ENCODE measurements around the gene ADAM12.

ADAM12 gene

DNA sequence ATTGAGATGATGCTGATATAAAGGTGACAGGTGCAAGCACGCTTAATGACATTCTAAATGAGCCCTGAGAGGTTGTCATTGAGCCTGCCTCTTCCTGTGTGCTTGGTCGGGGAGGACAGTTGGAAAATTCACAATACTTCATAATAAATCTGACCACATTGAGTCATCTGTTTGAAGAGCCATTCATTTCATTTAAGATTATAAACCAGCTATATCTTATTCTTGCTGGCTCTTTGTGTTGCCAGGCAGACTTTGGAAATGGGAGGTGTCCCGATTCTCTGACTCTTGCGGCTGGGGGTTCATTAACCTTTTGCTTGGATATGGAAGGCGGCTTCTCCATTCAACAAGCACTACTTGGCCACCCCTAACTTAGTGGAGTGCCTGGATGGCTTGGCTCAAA is 293.7 kb downstream of the ADAM12 start:
- no peak for DNase-seq (ENCODE audit: low read depth)
- H3K4me3 ChIP-seq (ENCODE audit: control insufficient read depth, low read depth, low read length): no peak overlapping the region
- TF ChIP-seq, protein P1, sequence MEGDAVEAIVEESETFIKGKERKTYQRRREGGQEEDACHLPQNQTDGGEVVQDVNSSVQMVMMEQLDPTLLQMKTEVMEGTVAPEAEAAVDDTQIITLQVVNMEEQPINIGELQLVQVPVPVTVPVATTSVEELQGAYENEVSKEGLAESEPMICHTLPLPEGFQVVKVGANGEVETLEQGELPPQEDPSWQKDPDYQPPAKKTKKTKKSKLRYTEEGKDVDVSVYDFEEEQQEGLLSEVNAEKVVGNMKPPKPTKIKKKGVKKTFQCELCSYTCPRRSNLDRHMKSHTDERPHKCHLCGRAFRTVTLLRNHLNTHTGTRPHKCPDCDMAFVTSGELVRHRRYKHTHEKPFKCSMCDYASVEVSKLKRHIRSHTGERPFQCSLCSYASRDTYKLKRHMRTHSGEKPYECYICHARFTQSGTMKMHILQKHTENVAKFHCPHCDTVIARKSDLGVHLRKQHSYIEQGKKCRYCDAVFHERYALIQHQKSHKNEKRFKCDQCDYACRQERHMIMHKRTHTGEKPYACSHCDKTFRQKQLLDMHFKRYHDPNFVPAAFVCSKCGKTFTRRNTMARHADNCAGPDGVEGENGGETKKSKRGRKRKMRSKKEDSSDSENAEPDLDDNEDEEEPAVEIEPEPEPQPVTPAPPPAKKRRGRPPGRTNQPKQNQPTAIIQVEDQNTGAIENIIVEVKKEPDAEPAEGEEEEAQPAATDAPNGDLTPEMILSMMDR (conservative IDR thresholded peaks at IDR 0.05; ENCODE audit: control insufficient read depth, insufficient read depth, low read depth, low read length): no peak

DNA sequence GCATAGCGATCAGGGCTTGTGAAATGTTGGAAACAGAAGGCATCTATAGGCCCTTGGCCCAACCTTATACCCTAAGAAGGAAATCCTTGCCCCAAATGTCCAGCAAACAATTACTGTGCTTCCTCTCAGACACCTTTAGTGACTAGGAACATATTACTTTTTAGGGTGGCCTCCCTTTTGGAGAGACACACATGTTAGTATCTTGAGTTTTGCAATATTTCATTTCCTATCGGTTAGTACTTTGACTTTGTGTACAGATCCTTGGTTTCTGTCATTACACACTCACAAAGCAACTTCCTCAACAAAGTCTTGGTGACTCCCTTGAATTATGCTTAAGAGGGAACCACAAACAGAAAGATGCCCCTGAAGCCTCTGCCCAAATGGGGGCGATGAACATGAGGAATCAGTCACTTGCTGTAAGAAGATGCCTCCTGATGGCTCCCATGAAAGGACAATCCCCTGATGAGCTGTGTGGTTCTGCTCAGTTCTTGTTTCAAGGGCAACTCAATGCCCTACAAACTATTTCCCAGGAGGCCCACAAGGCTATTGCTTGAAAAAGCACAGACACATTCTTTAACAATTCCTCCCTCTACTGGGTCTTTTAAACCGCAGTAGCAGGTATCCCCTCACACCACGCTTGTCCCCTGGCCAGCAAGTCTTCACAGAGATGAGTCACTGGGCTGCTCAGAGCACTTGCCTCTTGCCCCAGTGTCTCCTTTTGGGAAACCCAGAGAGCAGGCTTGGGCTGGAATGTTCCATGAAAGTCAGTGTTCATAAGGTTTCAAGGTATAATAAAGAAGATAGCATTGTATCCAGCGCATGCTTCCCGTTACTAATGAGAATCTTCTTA is 295.7 kb downstream of the ADAM12 start:
- no peak overlapping the region for H3K4me3 ChIP-seq (ENCODE audit: control insufficient read depth, low read depth, low read length)
- TF ChIP-seq, protein P1 (conservative IDR thresholded peaks at IDR 0.05; ENCODE audit: control insufficient read depth, insufficient read depth, low read depth, low read length): no peak
- peak; percentile 63 for DNase-seq (ENCODE audit: low read depth)

DNA sequence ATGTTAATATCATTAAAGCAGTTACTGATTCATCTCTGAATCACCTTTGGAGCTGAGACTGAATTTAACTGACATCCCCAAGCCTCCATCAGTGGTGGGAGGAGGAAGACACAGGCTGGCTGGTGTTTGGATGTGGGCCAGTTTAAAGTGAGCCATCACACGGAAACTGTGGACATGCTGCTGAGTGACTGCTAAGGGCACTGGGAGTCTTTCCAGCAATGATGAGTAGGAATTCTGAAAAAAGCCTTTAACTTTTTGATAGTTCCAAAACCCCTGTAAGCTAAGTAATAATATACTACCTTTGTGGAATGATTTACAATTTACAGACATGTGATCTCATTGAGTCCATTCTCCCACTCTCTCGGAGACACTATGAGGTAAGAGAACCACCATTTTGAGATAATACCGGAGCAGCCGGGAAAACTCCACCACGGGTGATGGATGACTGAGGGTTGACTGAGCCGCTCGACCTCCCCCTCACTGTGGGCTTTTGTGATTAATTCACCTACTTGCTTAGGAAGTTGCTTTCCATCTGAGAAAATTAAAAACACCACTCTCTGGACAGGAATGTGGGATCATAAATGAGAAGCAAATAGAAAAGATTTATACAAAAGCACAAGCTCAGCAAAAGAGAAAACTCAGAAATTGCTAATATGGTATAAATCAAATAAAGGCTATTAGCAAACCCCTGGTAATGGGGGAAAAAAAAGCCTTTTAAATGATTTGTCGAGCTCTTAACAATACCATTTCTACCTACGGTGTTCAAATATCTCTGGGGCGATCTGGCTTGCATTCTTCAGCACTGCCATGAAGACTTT is 297.2 kb downstream of the ADAM12 start:
- DNase-seq (ENCODE audit: low read depth): peak; percentile 99
- H3K4me3 ChIP-seq (ENCODE audit: control insufficient read depth, low read depth, low read length): no peak overlapping the region
- TF ChIP-seq, protein P1 (conservative IDR thresholded peaks at IDR 0.05; ENCODE audit: control insufficient read depth, insufficient read depth, low read depth, low read length): no peak

DNA sequence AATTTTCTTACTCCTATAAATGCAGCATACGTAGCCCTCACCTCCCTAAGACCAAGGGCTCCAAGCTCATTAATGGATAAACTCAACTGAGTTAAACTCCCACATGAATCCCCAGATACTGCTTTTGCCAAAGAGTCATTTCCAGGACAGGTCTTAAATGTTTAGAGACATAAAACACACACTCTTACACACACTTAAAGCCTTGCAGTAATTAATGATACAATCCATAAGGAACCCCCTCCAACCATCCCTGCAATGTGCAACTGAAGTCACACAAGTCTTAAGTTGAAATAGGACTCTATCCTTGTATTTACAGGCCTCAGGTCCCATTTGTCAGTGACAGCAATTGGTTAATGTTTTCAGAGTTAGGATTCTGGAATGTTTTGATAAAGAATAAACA is 297.8 kb downstream of the ADAM12 start:
- no peak for DNase-seq (ENCODE audit: low read depth)
- no peak overlapping the region for H3K4me3 ChIP-seq (ENCODE audit: control insufficient read depth, low read depth, low read length)
- TF ChIP-seq, protein P1 (conservative IDR thresholded peaks at IDR 0.05; ENCODE audit: control insufficient read depth, insufficient read depth, low read depth, low read length): no peak

DNA sequence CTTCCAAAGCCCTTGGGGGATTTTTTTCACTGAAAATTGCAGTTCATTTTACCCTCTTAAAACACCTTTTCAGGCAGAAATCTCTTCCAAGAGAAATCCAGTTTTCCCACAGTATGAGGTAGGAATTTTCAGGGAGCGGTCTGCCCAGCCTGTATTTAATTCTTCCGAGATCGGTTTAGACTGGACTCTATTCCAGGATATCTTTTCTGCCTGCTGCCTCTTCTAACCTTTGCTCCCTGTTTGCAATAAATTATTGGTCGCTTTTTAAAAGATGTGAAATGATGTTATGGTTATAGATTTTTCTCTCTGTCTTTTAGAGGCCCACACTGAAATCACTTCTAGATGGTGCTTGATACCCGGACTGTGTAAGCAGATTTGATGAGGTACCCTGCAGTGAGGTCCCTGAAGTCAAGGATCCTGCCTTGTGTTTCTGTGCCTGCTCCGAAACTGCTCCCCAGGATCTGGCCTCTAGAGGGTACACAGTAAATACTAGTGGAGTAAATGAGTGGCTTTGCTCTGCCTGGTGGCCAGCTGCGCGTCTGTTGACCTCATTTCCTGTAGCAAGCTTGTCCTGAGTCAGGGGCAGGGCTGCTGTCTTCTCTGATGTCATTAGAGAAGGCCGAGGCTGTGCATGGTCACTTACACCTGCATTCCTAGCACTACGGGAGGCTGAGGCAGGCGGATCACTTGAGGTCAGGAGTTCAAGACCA is 300.3 kb downstream of the ADAM12 start:
- TF ChIP-seq, protein P1 (conservative IDR thresholded peaks at IDR 0.05; ENCODE audit: control insufficient read depth, insufficient read depth, low read depth, low read length): peak; percentile 25
- peak; percentile 82 for DNase-seq (ENCODE audit: low read depth)
- H3K4me3 ChIP-seq (ENCODE audit: control insufficient read depth, low read depth, low read length): no peak overlapping the region

DNA sequence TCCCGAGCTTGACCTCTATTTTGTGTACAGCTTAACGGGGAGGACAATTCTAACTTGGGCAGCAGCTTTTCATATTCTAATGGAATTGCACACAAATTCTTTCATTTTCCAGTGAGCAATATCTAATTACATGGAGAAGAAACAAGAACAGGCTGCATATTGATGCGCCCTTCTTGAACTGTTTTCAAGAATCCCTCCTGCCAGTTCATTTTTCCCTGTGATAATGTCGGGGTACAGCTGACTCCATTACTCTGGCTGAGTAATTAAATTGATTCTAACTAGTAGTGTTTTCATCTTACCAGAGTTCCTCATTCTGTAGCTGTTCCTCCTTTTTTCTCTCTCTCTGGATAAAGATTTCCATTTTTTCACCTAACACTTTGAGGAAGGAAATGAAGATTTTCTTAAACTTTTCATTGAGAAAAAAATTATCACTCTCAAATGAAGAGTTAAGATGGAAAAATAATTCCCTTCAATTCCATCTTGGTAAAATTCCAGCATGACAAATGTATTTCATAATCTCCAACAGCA is 301.1 kb downstream of the ADAM12 start:
- TF ChIP-seq, protein P1 (conservative IDR thresholded peaks at IDR 0.05; ENCODE audit: control insufficient read depth, insufficient read depth, low read depth, low read length): no peak
- H3K4me3 ChIP-seq (ENCODE audit: control insufficient read depth, low read depth, low read length): no peak overlapping the region
- DNase-seq (ENCODE audit: low read depth): no peak

All from fibroblast of mammary gland (primary cell).